Suprapubic skin (tissue), 3 donors: Measurements from ENCODE around the gene RNPS1.

Source experiments
- EP300 ChIP-seq: sonication (generic); formaldehyde crosslinking; IDR thresholded peaks from one replicate; pipeline ENCODE4 v1.6.1; 2017; ENCODE audit warnings: antibody characterized with exemption
- POLR2A ChIP-seq, 2 donors: fragments of 450-650 bp; IDR thresholded peaks; one replicate each; pipeline ENCODE4 v1.6.1; 2017; ENCODE audit warnings: antibody characterized with exemption in 2 of 2, mild to moderate bottlenecking in 2 of 2, moderate library complexity in 2 of 2
- TF ChIP-seq, protein P1 (sequence below), 2 donors: fragments of 200-600 bp in 1 of 2; fragments of 450-650 bp in 1 of 2; sonication (generic) in 1 of 2; IDR thresholded peaks; one replicate each; pipeline ENCODE4 v1.5.1; 2016 to 2019; ENCODE audit warnings: antibody characterized with exemption in 2 of 2, mild to moderate bottlenecking in 1 of 2, moderate library complexity in 1 of 2

DNA sequence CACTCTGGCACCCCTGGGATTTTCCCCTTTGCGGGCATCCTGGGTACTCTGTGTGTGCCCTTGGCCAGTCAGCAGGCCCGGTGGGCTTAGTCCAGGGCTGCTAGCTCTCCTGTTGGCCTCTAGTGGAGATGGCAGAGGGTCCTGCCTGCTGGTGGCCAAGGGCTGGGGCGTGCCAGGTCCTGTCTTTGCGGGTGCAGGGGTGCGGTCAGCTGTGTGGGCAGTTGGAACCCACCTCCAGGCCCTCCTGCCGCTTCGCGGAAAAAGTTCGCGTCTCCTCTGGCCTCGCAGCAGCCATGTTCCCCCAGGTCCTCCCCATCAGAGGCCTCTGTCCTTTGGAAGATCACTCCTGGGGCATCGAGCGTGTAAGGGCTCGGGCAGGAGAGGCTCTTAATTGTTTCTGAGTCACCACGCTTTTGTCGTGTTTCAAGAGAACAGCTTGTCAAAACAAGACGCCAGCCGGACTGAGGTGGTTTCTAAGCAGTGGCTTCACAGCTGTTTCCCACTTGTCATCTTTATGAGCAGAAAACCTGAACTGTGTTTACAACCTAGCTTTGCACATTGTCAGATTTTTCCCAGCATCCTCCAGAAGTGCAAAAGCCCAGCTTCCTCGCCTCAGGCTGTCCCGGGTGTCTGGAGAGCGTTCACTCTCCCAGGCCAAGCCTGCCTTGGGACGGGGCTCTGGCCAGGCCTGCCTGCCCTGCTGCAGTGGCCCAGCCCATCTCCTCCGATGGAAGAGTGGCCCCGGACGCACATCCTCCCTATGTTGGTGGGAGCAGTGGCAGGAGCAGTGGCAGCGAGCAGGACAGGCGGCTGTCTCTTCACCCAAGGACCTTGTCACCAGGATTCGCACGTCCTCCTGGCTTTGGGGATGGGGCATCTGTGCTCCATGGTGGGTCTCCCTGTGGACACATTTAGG is 36.7 kb downstream of the RNPS1 start:
- TF ChIP-seq, protein P1, sequence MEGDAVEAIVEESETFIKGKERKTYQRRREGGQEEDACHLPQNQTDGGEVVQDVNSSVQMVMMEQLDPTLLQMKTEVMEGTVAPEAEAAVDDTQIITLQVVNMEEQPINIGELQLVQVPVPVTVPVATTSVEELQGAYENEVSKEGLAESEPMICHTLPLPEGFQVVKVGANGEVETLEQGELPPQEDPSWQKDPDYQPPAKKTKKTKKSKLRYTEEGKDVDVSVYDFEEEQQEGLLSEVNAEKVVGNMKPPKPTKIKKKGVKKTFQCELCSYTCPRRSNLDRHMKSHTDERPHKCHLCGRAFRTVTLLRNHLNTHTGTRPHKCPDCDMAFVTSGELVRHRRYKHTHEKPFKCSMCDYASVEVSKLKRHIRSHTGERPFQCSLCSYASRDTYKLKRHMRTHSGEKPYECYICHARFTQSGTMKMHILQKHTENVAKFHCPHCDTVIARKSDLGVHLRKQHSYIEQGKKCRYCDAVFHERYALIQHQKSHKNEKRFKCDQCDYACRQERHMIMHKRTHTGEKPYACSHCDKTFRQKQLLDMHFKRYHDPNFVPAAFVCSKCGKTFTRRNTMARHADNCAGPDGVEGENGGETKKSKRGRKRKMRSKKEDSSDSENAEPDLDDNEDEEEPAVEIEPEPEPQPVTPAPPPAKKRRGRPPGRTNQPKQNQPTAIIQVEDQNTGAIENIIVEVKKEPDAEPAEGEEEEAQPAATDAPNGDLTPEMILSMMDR (IDR thresholded peaks at IDR 0.05), result no peak
- TF ChIP-seq EP300 (no peak), POLR2A (IDR thresholded peaks at IDR 0.05) (no peak)
